NCI-H1417 treated with DMSO at 0.1 percent for 48 hours (cell line): Measurements from ENCODE around the gene CLDN24.
A peak's percentile ranks its signal among the peaks of the same experiment; 100 is the strongest.

Source experiments
- DNase-seq: peaks from one replicate; lab custom pipeline; 2025; lab: John Stamatoyannopoulos, UW

The CLDN24 gene

DNA sequence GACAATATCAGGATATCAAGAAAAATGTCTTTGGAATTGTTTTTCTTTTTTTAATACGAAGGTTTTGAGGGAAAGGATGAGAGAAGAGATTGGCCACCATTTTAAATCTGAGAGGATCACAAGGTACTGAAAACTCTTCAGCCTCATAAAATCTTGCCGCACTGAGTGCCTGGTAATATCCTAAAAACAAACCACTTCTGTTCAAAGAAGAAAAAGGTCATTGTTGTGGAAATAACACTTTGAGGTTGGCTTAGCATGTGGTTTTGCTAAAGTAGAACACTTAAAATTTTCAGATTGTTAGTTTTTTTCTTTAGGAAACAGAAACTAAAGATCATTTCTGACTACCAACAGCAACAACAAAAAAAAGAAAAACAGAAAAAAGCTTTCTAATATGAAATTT, 1.1 kb downstream of the CLDN24 start:
- no peak for DNase-seq

DNA sequence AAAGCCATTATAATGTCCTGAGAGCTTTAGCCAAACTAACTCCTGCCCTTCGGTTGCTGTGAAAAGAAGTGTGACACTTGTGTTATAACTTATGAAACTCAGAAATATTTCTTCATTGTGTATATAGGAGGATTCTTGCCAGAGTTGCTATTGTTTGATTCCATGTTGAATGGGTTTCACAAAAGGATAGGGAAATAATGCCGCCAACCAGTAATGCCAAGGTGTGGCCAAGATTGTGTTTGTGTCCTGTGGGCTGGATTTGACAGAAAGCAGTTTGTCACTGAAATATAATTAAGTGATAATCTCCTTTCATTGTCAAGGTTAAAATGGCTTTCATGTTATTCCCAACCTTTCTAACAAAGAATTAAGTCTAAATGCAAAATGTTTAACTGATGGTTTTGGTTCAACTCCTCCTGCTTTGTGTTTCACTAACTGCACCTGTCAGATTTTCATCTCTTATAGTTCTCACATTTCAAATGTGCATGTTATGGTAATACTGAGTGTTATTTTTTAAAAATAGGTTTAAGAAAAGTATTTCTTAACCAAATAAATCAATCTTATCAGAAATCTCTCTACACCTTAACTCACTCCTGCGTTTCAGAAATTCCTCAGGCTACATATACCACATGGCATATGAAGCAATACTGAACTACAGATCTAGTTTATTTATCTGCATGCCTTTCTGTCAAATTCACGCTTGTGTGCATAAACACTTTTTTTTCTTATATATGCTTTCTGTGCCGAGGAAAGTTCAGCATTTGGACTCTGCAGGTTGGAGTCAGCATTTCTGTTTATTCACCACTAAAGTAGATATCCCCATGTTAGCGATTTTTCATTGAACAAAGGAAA, 1.8 kb downstream of the CLDN24 start, which contains the start of gene CLDN22:
Gene CLDN22, minus strand, starts transcription at position 66 of the 849 bp plus-strand sequence. Its CDS starts 58 bp downstream, at position 8.
- DNase-seq: no peak

DNA sequence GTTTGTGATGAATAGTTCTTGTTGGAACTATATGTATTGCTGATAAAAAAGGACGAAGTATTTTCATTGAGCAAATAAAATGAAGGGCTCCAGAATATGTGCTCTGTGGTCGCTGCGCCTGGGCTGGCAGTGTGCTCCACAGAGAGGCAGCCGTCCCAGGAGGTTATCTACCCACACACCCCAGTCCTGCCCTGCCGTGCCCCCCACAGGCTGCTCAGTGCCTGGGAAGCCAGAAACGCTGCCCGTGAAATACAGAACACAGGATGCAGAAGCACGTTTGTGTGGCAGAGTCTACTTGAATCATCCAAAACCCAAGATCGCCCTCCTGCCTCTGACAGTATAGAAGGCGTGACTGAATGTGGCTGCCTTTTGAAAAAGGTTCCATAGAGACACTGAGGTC, 3.6 kb downstream of the CLDN24 start:
- no peak for DNase-seq

DNA sequence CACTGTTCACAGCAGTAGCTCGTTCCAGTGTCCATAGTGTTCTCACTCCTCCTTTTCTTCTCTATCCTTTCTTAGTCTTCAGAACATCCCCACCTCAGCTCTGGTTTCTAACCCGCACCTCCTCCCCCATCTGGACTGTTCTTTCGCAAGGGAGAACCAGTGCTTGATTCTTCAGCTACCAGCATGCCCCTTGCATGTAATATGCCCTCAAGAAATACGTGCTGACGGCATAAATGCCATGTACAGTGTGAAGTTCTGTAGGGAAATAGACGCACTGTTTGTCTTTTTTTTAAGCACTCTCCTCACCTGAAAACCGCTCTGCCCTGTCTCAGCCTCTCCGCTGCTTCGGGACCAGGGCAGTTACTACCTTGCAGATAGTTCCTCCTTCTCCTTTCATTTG, 7.4 kb downstream of the CLDN24 start:
- DNase-seq: no peak

DNA sequence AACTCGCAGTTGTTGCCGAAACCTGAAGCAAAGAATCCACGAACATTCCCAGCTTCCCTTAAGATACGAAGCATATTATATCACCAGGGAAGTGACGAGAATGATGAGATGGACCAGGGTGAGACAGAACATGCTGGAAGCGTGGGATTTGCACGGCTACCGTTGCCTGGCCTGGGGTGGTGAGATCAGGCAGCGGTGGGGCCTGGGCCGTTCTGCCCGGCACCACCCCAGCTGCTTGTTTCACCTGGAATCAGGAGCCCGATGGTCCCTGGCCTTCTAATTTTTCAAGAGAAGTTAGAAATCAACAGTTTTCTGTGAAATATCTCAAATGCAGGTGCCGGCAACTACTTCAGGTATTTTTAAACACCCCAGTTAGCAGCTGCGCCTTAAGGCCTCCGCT, 7.9 kb downstream of the CLDN24 start:
- DNase-seq: no peak

DNA sequence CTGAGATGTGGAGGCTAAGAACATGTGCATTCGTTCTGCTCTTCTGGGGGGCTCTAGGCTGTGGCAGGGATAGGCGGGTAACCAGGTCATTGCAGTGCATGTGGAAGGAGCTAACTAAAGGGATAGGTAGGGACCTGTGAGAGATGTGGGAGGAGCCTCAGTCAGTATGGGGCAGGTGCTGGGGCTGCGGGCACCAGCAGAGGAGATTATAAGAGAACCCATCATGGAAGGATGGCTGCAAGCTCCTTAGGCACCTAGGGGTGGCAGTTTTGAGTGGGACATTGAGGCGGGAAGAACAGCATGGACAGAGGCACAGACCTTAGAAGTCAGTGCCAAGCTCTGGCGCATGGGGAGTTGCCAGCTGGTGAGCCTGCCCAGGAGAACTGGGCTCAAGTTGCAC, 9.4 kb downstream of the CLDN24 start:
- DNase-seq: no peak

DNA sequence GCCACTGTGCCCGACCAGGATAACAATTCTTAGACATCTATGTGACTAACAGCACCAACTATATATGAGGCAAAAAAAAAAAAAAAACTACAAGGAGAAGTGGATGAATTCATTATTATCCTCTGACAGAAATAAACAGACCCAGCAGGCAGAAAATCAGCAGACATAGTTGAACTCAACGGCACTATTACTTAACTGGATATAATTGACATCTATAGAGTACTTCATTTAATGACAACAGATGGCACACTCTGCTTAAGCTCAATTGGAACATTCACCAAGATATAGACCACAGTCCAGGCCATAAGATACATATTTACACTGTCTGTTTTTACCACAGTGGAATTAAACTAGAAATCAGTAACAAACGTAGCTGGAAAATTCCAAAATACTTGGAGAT, 15.4 kb downstream of the CLDN24 start:
- peak; percentile 74 for DNase-seq

DNA sequence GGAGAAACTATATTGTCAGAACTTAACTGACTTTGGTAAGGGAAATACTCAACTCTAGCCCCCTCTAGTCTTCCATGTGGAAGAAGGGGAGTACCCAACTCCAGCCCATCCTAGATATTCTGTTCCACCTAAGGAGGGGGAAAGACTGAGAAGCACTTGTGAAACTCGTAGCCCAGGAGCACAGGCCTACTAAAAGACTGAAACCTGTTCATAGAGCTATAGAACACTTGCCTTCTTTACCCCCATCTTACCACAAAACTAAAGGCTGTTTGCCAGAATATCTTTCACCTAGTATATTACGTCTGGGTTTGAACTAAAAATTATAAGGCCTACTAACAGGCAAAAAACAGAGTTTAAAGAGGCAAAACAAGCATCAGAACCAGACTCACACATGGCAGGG, 17.7 kb downstream of the CLDN24 start:
- DNase-seq: no peak

DNA sequence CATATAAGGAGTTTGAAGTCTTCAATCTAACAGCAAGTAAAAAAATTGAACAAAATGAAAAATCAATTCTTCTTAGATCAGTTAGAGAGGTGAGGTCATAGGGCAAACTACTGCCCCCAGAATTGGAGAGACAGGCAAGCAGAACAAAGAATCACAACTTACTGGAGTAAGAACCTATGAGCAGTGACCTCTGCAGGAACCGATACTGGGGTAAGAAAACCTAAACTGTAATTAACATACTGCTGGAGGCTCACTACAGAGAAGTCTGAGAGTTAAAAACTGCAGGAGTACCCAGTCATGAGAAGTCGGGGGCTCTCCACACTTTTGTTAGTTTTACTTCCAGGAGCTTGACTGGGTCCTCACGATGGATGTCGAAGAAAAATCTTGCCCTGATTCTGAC, 18.2 kb downstream of the CLDN24 start:
- no peak for DNase-seq

DNA sequence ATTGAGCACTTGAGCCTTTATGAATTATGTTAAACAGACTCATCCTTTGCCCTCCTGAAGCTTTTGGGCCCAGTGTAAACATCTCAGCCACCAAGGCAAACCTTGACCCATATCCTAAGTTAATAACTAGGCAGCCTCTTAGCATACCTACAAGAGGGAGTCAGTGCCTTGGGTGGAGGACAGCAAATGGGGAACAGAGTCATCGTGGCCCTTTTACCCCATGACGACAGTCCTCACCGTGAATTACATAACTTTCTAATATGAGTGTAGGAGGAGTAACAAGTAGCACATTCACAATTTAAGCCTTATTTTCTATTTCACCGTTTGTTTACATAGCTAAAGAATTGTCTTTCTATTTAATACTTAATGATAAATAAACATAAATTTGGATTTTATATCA, 18.9 kb downstream of the CLDN24 start:
- DNase-seq: no peak

DNA sequence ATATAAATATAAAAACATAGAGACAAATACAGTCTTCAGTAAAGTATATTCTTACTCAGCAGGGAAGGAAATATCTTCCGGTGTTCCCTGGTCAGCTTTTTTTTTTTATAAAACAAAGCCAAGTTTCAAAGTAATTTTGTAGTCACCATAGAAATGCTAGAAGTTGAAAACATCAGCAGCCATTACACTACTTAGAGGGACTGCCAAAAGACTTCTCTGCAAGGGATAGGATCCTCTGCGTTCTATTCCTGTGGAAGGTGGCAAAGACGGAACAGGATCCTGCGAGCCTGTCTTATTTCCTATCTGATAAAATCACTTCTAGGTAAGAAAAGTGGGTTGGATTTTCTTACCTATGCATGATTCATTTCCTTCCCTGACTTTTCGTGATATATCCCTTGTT, 21.6 kb downstream of the CLDN24 start:
- no peak for DNase-seq

DNA sequence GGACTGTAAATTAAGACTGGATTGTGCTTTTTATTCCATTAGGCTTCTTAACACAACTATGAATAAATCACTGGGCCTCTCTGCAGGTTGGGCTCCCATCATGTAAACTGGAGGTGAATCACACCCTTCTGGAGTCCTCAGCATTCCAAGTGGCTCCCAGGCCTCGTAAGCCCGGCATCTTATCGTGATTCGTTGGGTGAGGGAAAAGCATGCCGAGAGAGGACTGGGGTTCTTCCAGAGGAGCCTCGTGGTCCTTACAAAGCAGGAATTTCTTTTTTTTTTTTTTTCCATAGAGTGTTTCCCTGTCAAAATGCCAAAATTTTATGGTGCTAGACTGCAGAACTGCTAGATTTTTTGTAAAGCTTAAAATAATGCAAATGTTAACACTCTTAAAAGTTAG, 22.2 kb downstream of the CLDN24 start:
- DNase-seq: no peak

DNA sequence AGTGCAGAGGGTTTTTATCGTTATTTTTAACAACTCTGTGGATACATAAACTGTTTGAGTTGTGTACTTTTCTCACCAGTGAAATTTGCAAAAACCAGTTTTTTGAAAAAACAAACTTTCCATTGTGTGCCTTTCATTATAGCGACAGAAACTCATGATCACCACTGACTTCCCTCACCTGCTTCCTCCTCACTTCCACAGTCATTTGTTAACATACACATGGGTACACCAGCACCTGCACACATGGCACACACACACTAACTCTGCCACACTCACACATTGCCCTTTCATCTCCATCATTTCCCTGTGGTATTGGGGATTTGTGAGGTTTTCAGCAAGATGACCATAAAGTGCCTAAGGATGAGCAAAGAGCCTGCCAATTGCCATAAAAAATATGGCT, 22.8 kb downstream of the CLDN24 start:
- no peak for DNase-seq

DNA sequence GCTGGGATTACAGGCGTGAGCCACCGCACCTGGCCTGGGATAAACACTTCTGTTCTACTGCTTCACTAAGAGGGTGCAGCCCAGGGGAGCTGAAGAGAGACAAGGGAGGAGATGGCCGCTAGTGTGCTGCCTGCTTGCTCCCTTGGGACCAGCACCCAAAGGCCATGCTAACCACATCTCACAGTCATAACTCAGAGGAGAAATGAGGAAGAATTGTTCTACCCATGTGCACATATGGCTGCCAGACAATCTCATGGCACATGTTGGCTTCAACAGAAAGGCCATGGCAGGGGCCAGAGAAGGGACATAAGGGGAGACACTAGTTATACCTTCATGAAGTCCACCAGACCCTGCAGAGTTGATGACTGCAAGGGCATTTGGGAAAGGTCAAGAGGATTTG, 24.6 kb downstream of the CLDN24 start:
- no peak for DNase-seq

DNA sequence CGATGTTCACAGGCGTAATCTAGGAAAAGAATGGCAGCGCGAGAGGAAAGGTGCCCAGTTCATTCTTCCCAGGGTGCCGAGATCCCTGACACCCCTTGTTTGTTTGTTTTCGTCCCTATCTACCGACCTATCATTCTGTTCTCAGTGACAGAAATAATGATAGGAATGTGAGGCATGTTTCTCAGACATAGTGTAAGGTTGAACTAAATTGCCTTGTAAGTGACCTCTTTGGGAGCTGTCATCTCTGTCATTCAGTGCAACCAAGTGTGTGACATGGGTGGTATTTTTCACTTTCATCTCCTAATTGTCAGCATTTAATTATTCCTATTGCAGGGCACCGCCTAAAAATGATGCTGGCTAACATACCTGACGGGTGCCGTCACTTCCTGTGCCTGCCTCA, 26.5 kb downstream of the CLDN24 start:
- DNase-seq: no peak

DNA sequence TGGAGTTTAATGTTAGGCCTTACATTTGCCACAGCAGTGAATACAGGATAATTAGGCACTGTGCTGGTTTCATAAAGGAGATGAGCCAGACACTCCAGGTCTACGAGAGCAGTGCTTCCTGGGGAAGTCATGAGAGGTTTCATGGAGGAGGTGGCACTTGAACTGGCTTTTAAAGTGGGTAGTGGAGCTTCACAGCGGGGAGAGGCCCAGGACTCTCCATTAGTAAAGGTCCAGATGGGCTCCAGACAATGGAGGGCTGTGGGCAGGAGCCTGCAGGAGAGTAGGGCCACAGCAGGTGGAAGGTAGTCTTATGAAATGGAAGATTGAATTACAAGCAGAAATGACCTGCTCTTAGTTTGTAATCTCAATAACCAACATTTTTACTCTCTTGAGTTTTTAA, 31.2 kb downstream of the CLDN24 start:
- DNase-seq: no peak

DNA sequence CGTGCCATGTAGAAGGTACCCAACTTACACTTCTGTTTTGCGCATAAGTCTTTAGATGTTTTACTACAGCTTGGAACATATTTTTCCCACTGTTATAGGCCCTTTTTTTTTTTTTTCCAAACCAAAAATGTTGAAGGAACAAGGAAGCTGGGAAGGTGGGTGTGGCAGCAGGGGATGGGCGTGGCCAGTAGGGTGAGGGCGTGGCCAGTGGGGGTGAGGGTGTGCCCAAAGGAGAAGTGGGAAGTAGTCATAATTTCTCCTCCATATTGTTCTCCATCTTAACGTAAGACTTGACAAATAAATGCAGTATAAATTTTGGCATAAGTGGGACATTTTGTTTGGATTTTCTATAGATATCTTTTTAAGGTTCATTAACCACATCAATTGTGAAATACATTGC, 32.5 kb downstream of the CLDN24 start:
- DNase-seq: no peak

DNA sequence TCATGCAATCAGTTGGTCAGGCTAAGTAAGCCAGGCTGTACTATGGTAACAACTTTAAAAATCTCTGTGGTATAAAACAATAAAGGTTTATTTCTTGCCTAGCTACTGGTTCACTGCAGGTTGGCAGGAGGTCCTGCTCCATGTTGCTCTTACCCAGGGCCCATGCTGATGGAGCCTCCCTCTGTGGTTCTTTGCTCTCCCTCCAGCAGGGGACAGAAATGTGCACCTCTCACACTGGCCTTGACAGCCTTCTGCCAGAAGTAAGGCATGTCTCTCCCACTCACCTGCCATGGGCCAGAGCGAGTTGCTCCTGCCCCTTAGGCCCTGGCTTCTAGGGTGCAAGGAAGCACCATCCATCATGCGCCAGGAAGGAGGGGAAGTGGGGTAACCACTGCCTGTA, 33.3 kb downstream of the CLDN24 start:
- no peak for DNase-seq

DNA sequence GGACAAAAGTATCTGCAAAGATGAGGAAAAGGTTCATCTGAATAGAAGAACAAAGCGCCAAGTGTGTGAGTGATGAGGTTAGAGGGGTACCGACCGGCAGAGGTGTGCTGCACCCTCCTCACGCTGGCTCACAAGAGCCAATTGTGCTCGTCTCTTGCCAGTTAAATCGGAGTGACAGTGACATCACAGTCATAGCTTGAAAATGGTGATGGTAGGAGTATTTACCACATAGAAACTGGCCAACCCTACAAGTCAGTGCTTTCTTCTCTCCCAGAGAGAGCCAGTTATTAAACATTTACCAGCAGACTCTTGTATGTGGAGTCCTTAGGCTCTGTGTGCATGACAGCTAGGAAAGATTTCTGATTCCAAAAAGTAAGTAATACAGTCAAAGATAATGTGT, 34.5 kb downstream of the CLDN24 start:
- no peak for DNase-seq

DNA sequence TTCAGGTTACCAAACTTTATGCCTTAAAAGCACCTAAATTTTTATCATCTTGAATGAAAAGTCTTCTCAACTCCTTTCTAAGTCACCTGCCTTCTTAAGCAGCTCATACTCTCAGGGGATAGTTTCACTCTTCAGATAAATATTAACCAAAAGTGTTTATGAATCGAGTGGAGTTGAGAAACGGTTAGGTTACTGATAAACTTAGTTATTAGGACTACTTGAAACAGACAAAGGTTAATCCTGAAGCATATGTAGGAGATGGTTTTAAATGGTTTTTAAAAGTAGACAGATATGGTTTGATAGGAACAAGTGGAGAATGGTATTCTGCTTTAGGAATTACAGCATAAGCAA, 34.9 kb downstream of the CLDN24 start:
- DNase-seq: no peak

DNA sequence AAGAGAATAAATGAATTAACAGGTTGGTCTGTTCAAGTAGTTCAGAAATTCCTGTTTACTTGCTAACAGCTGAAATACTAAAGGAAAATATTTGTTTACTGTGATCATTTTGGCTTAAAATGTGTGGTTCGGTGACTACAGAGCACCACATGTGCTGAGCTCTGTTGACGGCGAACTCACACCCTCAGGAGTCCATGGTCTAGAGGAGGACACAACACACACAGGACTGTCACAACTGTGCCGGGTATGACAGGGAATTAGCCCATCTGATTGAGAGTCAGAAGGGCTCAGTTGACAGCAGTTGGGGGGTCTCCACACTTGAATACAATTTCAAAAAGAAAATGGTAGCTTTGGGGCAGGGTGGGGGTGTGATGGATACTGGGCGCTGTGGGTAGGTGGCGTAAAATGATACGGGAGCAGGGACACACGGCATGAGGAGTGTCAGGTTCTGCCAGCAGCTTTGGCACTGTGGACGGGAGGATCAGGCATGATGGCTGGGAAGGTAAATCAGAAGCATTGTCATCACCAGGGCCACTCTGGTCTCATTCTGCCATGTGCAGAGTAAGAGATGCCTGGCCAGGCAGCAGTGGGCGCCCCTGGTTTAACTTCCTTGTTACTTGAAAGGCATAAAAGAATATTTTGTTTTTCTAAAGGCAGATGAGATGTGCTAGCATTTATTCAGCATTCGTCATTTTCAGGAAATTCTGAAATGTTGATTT, 35.5 kb downstream of the CLDN24 start:
- no peak for DNase-seq

DNA sequence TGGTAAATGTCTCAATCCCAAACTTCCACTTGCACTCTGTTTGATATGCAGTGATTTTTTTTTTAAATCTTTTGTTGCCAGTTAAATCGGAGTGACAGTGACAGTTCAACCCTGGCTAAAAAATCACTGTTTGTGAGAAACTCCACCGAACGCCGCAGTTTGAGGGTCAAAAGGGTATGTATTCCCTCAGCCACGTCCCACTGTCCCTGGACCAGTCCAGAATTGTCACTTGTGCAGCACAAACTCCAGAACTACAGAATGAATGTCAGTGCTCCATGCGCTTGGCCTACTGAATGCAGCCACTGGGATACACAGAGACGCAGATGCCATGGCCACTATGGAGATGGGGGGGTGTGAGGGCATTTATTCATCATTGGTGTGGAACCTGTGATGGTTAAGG, 36.3 kb downstream of the CLDN24 start:
- DNase-seq: no peak

DNA sequence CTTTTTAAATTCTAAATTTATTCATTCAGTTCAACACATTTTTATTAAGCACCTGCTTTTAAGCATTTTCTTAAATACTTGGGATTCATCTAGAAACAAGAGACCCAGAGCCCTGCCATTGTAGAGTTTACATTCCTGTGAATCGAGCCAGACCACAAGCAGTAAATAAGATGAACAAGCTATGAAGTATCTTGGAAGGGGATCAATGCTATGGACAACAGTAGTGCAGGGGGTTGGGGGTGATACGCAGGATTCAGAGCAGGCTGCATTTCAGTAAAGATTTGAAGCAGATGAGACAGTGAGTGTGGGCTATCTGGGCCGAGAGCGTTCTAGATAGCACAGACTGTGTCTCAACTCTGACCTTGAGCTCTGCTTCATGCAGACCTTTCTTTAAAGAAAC, 37.3 kb downstream of the CLDN24 start:
- no peak for DNase-seq
